NCI-H2107 treated with DMSO at 0.1 percent for 48 hours (cell line): ENCODE results near the gene XPO6.
"Not testable (repeated sequence)": the region's sequence is repeated elsewhere in the genome, so short reads cannot be mapped to it uniquely, and the experiment has no call there.

Source experiments
- DNase-seq: peaks from one replicate; lab custom pipeline; 2025; ENCODE audit not compliant: unreplicated experiment; lab: John Stamatoyannopoulos, UW

The XPO6 gene

DNA sequence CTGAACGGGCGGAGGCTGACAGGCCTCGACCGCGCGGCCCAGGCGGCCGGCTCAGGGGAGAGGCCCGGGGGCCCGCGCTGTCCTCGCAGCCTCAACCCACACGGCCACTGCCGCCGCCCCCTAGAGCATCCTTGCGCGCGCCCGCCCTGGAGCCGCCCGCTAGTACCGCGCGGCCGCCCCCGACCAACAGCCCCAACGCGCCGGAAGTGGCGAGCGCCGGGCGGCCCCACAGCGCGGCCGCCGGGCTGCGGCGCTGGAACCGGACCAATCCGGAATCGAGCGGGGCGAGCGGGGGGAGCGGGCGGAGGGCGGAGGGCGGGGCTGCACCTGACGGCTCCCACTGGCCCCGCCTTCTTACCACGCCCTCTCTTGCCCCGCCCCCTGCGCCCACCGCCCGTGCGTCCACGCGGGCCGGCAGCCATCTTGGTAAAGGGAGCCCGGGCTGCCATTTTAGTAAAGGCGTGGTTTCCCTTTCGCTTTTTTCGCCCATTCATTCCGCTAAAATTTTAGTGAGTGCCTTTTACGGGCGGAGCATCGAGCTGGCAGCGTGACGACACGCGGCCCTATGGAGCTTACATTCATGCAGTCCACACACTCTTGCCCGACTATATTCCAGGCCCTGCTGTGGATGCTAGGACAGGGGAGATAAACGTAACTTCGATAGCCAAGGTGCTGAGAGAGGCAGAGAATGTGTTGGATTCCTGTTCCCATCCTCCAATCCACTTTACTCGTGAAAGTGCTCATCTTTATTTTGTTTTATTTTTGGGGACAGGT is at the start of gene XPO6:
Gene XPO6 (minus strand): TSS at position 208 of the 774 bp plus-strand sequence. CDS start 597 bp downstream, outside the sequence.
- peak; percentile 86 for DNase-seq

- DNase-seq, result no peak
Measured at GRCh38 chr16:28260193-28260592, 48.4 kb upstream of the XPO6 start.

DNA sequence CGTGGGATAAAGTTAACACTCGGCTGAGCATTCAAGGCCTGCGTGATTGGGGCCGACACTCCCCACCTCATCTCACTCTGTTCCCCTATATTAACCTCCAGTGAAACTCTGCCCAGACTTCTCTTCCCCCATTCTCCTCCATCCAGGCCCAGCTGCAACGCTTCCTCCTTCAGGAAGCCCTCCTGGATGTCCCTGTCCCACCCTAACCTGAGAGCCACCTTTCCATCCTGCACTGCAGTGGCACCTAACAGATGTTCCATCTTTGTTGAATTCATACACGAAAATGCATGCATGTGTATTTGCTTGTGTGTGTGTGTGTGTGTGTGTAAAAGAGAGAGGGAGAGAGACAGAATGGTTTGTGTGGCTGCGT is 48.0 kb upstream of the XPO6 start:
- no peak for DNase-seq

- DNase-seq, result no peak
Measured at GRCh38 chr16:28259091-28259780, 47.5 kb upstream of the XPO6 start.

- no peak for DNase-seq
Measured at GRCh38 chr16:28258567-28258966, 46.8 kb upstream of the XPO6 start.

DNA sequence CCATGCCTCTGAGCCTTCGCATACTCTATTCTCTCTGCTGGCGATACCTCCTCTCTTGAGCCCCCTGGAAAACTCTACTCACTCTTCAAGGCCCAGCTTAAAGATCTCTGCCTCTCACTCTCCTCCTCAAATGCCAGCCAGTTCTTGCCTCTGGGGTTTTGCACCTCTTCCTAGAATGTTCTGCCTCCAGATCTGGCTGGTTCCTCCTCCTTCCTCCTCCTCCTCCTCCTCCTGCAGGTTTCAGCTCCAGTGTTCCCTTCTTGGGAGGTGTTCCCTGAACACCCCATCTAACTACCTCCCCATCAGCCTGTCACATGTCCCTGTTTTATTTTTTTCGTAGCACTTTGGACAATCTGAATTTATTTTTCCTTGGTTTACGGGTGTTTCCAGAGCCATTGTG is 45.5 kb upstream of the XPO6 start:
- no peak for DNase-seq

GRCh38 chr16:28255838-28256237 is 44.1 kb upstream of the XPO6 start:
- no peak for DNase-seq

DNA sequence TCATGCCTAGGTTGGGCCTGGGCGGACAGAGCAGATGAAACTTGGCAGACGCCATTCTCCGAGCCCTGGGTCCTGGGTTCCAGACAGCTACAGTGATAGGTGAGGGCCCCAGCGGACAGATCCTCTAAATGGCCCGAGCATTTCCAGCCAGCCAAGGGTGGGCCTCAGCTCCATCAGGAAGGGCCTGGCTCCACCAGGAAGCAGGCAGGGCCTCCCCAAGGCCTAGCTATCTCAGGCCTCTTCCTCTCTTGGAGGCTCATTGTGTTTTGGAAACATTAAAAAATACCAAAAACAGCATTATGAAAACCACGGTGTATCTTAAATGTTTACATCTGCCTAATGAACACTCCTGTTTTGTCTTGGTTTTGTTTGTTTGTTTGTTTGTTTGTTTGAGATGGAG is 42.4 kb upstream of the XPO6 start:
- no peak for DNase-seq

DNA sequence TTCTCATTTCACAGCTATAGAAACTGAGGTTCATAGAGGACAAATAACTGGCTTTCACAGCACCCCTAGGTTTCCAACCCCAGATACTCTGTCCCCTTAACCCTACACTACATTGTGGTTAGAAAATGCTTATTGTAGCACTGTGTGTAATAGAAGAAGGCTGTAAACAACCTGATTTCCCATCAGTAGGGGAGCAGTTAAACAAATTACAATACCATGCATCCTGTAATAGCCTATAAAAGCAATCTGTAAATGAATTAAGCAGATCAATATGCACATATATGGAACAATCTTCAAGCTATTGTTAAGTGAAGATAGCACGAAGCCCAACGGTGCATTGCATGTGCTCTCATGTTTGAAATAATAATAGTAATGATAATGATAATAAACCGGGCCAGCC is 39.2 kb upstream of the XPO6 start:
- DNase-seq, result peak; percentile 8

GRCh38 chr16:28249483-28249882 is 37.7 kb upstream of the XPO6 start:
- DNase-seq, result not testable (repeated sequence)

- DNase-seq, result no peak
Measured at GRCh38 chr16:28241924-28242323, 30.2 kb upstream of the XPO6 start.

- no peak for DNase-seq
Measured at GRCh38 chr16:28237754-28238357, 26.1 kb upstream of the XPO6 start.

DNA sequence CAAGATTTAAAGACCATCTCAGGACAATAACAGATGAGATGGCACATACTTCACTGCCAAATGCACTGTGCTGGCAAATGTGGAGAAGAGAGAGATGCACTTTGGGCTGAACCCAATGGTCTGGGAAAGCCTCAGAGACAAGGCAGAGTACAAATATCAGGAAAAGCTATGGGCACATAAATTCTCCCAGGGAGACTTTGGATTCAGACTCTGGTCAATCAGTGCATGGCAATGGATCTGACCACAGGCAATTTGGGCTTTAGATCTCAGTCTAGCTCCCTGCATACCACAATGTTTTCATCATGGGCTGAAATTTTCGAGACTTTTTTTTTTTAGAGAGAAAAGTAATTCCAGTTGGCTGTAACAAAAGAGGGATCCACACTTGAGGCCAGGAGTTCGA is 20.0 kb upstream of the XPO6 start:
- no peak for DNase-seq

DNA sequence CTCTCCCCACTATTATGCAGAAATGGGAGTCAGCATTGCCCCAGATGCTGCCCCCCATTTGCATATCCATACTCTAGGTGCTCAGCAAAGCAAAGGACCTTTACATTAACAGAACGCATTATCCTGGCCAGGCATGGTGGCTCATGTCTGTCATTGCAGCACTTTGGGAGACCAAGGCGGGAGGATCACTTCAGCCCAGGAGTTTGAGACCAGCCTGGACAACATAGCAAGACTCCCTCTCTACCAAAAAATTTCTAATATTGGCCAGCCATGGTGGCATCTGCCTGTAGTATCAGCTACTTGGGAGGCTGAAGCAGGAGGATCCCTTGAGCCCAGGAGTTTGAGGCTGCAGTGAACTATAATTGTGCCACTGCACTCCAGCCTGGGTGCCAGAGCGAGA is 12.1 kb upstream of the XPO6 start:
- not testable (repeated sequence) for DNase-seq

- DNase-seq, result not testable (repeated sequence)
Measured at GRCh38 chr16:28219777-28220176, 8.0 kb upstream of the XPO6 start.

DNA sequence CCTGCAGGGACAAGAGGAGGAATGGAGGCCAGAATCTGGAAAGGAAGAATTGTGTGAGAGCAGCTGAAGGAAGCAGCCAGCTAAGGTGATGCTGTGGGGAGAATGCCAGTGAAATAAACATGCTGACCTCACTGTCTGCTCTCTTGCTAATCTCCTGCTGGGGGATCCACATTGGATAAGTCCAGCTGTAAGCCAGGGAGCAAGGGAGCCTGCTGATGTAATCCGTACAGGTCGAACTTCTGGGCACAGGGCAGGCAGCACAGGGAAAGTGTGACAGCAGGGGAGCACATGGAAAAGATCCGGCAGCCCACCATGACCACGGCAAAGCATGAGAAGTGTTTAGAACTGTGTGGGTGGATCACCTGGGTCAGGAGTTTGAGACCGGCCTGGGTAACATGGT is 7.5 kb upstream of the XPO6 start:
- DNase-seq, result no peak

GRCh38 chr16:28218109-28218508 is 6.3 kb upstream of the XPO6 start:
- no peak for DNase-seq

- DNase-seq, result no peak
Measured at GRCh38 chr16:28217326-28217725, 5.6 kb upstream of the XPO6 start.

- no peak for DNase-seq
Measured at GRCh38 chr16:28213396-28213795, 1.6 kb upstream of the XPO6 start.

DNA sequence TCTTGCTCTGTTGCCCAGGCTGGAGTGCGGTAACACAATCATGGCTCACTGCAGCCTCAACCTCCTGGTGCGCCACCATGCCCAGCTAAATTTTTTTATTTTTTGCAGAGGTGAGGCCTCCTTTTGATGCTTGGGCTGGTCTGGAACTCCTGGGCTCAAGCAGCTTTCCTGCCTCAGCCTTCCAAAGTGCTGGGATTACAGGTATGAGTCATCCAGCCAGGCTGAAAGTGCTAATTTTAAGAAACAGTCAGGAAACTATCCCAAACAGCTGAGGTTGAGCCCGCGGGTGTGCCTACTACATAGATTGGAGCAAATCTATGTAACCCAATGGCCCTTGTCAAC is 738 bp upstream of the XPO6 start:
- DNase-seq, result no peak

DNA sequence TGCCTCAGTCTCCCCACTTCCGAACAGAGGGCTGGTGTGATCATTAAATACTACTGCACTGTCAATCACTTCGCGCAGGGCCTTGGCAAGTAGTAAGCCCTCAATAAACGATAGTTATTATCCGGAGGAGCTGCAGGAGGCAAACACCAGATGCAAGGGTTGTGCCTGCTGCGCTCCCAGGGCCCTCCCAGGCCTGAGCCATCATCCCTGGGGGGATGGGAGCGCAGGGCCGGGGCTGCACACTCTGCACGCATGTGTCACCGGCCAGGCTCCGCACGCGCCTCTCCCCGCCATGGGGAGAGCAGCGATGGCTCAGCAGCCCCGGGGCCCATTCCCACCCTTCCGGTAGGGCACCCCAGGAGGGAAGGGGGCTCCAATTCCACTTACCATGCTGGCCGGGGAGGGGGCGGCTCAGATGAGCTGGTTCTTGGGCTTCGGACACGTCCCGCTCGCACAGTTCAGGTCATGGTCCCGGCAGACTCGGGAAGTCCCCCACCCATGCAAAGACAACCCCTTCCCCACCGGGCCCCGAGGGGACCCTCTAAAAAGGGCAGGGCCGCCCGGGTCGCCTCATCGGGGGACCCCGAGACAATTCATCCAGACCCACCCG is 681 bp downstream of the XPO6 start:
- DNase-seq, result no peak

DNA sequence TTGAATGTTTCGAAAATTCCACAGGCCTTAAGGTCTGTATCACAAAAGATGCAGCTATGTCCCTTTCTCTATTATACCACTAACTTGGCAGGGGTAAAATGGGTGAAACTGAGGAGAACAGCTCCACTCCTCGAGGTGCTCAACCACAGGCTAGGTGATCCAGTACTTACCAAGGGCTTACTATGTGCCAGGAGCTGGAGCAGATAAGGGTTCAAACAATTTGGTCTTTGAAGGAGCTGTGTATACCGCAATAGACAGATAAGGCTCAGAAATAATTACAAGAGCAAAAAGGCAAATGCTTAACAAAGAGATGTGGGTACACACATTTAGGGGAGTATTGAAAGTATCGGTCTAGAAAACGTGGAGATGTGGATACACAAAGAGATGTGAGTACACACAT is 1.5 kb downstream of the XPO6 start:
- DNase-seq, result no peak
